CD4-positive, alpha-beta T cell treated with Interleukin-2 at 100 ng/mL for 4 hours (primary cell): ENCODE results near the gene CCDC106.

ENCODE experiments used
- DNase-seq: peaks from one replicate; pipeline ENCODE4 v3.0.0-alpha.2; 2020; ENCODE audit warnings: low spot score

Gene CCDC106

GRCh38 chr19:55696301-55697068 is 48.5 kb downstream of the CCDC106 start:
- no peak for DNase-seq

GRCh38 chr19:55697069-55697440 is 49.0 kb downstream of the CCDC106 start:
- no peak for DNase-seq

- no peak for DNase-seq
These were observed 49.7 kb downstream of the CCDC106 start for GRCh38 chr19:55697698-55698097.

GRCh38 chr19:55698256-55698655 is 50.2 kb downstream of the CCDC106 start:
- DNase-seq, result no peak

- DNase-seq, result no peak
These were observed 51.2 kb downstream of the CCDC106 start for GRCh38 chr19:55699221-55699620.

- no peak for DNase-seq
These were observed 52.8 kb downstream of the CCDC106 start for GRCh38 chr19:55700813-55701212.

- DNase-seq, result no peak
These were observed 54.2 kb downstream of the CCDC106 start for GRCh38 chr19:55702131-55702627.
